KMS-11 (cell line): Measurements from ENCODE around the gene MRTFA.

Source experiments
- H2AFZ ChIP-seq: fragments of 200-600 bp; sonication (generic); 2 replicates; pipeline ENCODE4 v1.6.1; 2016; ENCODE audit warnings: antibody characterized with exemption, mixed run types, low read depth
- H3K27ac ChIP-seq: fragments of 200-600 bp; sonication (generic); 2 replicates; pipeline ENCODE4 v1.6.1; 2016; ENCODE audit warnings: mild to moderate bottlenecking, mixed run types
- H3K27me3 ChIP-seq: fragments of 200-600 bp; sonication (generic); 2 replicates; pipeline ENCODE4 v1.6.1; 2017; ENCODE audit warnings: mild to moderate bottlenecking, low read depth, mixed run types, moderate library complexity; ENCODE audit not compliant: insufficient read depth
- H3K36me3 ChIP-seq: fragments of 200-600 bp; sonication (generic); 2 replicates; pipeline ENCODE4 v1.6.1; 2017; ENCODE audit warnings: mild to moderate bottlenecking, mixed run types; ENCODE audit not compliant: insufficient read depth
- H3K4me1 ChIP-seq: fragments of 200-600 bp; sonication (generic); 2 replicates; pipeline ENCODE4 v1.6.1; 2016; ENCODE audit warnings: mild to moderate bottlenecking, low read depth, mixed run types; ENCODE audit not compliant: poor library complexity, severe bottlenecking
- H3K4me2 ChIP-seq: fragments of 200-600 bp; sonication (generic); 2 replicates; pipeline ENCODE4 v1.7.0; 2016; ENCODE audit warnings: mild to moderate bottlenecking, mixed run types
- H3K4me3 ChIP-seq: fragments of 200-600 bp; sonication (generic); IDR thresholded peaks from 2 replicates; pipeline ENCODE4 v1.6.1; 2017; ENCODE audit warnings: low read depth, low read length, mixed read lengths; ENCODE audit not compliant: insufficient read depth
- H3K79me2 ChIP-seq: fragments of 200-600 bp; sonication (generic); 2 replicates; pipeline ENCODE4 v1.6.1; 2016; ENCODE audit warnings: low read depth, mixed run types; ENCODE audit not compliant: insufficient read depth
- H3K9ac ChIP-seq: fragments of 200-600 bp; sonication (generic); 2 replicates; pipeline ENCODE4 v1.6.1; 2016; ENCODE audit warnings: mild to moderate bottlenecking, mixed run types
- H4K20me1 ChIP-seq: fragments of 200-600 bp; sonication (generic); 2 replicates; pipeline ENCODE4 v1.6.1; 2016; ENCODE audit warnings: mild to moderate bottlenecking, mixed run types; ENCODE audit not compliant: insufficient read depth
- CTCF ChIP-seq: fragments of 200-600 bp; sonication (generic); conservative IDR thresholded peaks from 2 replicates; pipeline ENCODE4 v1.6.1; 2017; ENCODE audit warnings: low read depth, mild to moderate bottlenecking, antibody characterized with exemption, low read length, moderate library complexity, mixed read lengths

Gene MRTFA

GRCh38 chr22:40406063-40406890 is 230.2 kb downstream of the MRTFA start:
- no peaks in the 10 kb centered on the region for H3K36me3 ChIP-seq
- H3K4me2 ChIP-seq: no peak overlapping the region

GRCh38 chr22:40405178-40406062 is 231.1 kb downstream of the MRTFA start:
- H3K4me3 ChIP-seq: no peak overlapping the region
- H3K27ac ChIP-seq: no peak overlapping the region
- no peak overlapping the region for H3K4me2 ChIP-seq
- no peaks in the 10 kb centered on the region for H3K36me3 ChIP-seq
- H2AFZ ChIP-seq: no peak overlapping the region
- H3K4me1 ChIP-seq: no peaks in the 10 kb centered on the region
- H3K27me3 ChIP-seq: no peaks in the 10 kb centered on the region
- no peaks in the 10 kb centered on the region for H4K20me1 ChIP-seq
- no peaks in the 10 kb centered on the region for H3K79me2 ChIP-seq
- no peak for TF ChIP-seq CTCF
- no peak overlapping the region for H3K9ac ChIP-seq

More at GRCh38 chr22:40406063-40406890, 230.2 kb downstream of the MRTFA start:
- Histone ChIP-seq H4K20me1 (no peaks in the 10 kb centered on the region), H3K4me1 (no peaks in the 10 kb centered on the region), H3K9ac (no peak overlapping the region), H3K27ac (no peak overlapping the region), H3K27me3 (no peaks in the 10 kb centered on the region), H3K79me2 (no peaks in the 10 kb centered on the region), H3K4me3 (no peak overlapping the region), H2AFZ (no peak overlapping the region)
- TF ChIP-seq CTCF: no peak

GRCh38 chr22:40404251-40405177 is 232.0 kb downstream of the MRTFA start:
- Histone ChIP-seq H3K4me2 (no peak overlapping the region), H3K9ac (no peak overlapping the region), H3K4me3 (no peak overlapping the region), H4K20me1 (no peaks in the 10 kb centered on the region), H3K4me1 (no peaks in the 10 kb centered on the region), H3K27me3 (no peaks in the 10 kb centered on the region), H3K36me3 (no peaks in the 10 kb centered on the region), H2AFZ (no peak overlapping the region), H3K27ac (no peak overlapping the region), H3K79me2 (no peaks in the 10 kb centered on the region)
- TF ChIP-seq CTCF: no peak

- no peaks in the 10 kb centered on the region for H4K20me1 ChIP-seq
- no peak overlapping the region for H3K27ac ChIP-seq
- H3K4me2 ChIP-seq: no peak overlapping the region
- H3K36me3 ChIP-seq: no peaks in the 10 kb centered on the region
- H2AFZ ChIP-seq: no peak overlapping the region
- no peaks in the 10 kb centered on the region for H3K4me1 ChIP-seq
- no peaks in the 10 kb centered on the region for H3K27me3 ChIP-seq
- H3K79me2 ChIP-seq: no peaks in the 10 kb centered on the region
- no peak overlapping the region for H3K4me3 ChIP-seq
- H3K9ac ChIP-seq: no peak overlapping the region
- no peak for TF ChIP-seq CTCF
Observed at GRCh38 chr22:40403651-40404050, 232.9 kb downstream of the MRTFA start.
